Calu3 (cell line): ENCODE results near the gene IRF9. TPM values are rescaled to one million over a fixed set of nuclear protein-coding genes. Genes with fewer than 3 reads are reported as not detected.

Source experiments
- BruUV-seq: library from RNA; stranded (reverse); fragments of 400-500 nt; replicated peaks from 2 replicates; lab custom pipeline; 2021; lab: Mats Ljungman, UMichigan
- CTCF ChIA-PET: fragments of 300-600 bp; sonication (Branson Sonifier 250); formaldehyde crosslinking; loops from one replicate; lab custom pipeline; 2022; ENCODE audit warnings: antibody characterized with exemption; lab: Charles Lee
- DNase-seq: peaks from one replicate; pipeline ENCODE4 v3.0.0; 2022
- H3K27ac Mint-ChIP-seq: one replicate; pipeline ENCODE4 v1.8.0; 2022; ENCODE audit warnings: mixed read lengths; ENCODE audit not compliant: unreplicated experiment
- H3K27me3 Mint-ChIP-seq: one replicate; pipeline ENCODE4 v1.8.0; 2022; ENCODE audit warnings: mixed read lengths; ENCODE audit not compliant: unreplicated experiment
- H3K36me3 Mint-ChIP-seq: one replicate; pipeline ENCODE4 v1.8.0; 2022; ENCODE audit warnings: mild to moderate bottlenecking, moderate library complexity, mixed read lengths; ENCODE audit not compliant: insufficient read depth, unreplicated experiment
- H3K4me1 Mint-ChIP-seq: one replicate; pipeline ENCODE4 v1.8.0; 2022; ENCODE audit warnings: mild to moderate bottlenecking, low read depth, mixed read lengths; ENCODE audit not compliant: unreplicated experiment
- H3K4me3 Mint-ChIP-seq: one replicate; pipeline ENCODE4 v1.8.0; 2022; ENCODE audit warnings: mild to moderate bottlenecking, low read depth, moderate library complexity, mixed read lengths; ENCODE audit not compliant: unreplicated experiment
- H3K9me3 Mint-ChIP-seq: one replicate; pipeline ENCODE4 v1.8.0; 2022; ENCODE audit warnings: low read depth, mixed read lengths; ENCODE audit not compliant: unreplicated experiment
- CTCF ChIP-seq: fragments of 200-600 bp; IDR thresholded peaks from one replicate; pipeline ENCODE4 v1.8.0; 2022; ENCODE audit warnings: antibody characterized with exemption; ENCODE audit not compliant: unreplicated experiment
- intact Hi-C: fragments of 100-400 bp; cut with micrococcal nuclease; formaldehyde crosslinking; loops from one replicate; pipeline ENCODE4 v1.10.0; 2022; ENCODE audit not compliant: unreplicated experiment
- total RNA-seq: library from RNA; stranded (reverse); gene quantifications from 2 replicates; pipeline ENCODE4 v1.2.3, GENCODE V29; 2022

The IRF9 gene
- total RNA-seq, 1 experiment from 2014 or later: 124 TPM

- no TSS peak for BruUV-seq
- H3K27ac Mint-ChIP-seq: no peak overlapping the region
- intact Hi-C loops: no loop called here
- H3K9me3 Mint-ChIP-seq: no peaks in the 10 kb centered on the region
- DNase-seq: no peak
- no peak overlapping the region for H3K4me3 Mint-ChIP-seq
- TF ChIP-seq CTCF: no peak
- H3K27me3 Mint-ChIP-seq: no peaks in the 10 kb centered on the region
- CTCF ChIA-PET: no interaction called here
- H3K4me1 Mint-ChIP-seq: no peaks in the 10 kb centered on the region
- peaks cover 23% of the 10 kb centered on the region for H3K36me3 Mint-ChIP-seq
These were observed 37.3 kb upstream of the IRF9 start for GRCh38 chr14:24123424-24124417.

- no peak overlapping the region for H3K27ac Mint-ChIP-seq
- no peaks in the 10 kb centered on the region for H3K27me3 Mint-ChIP-seq
- no peaks in the 10 kb centered on the region for H3K4me1 Mint-ChIP-seq
- H3K4me3 Mint-ChIP-seq: no peak overlapping the region
- DNase-seq: no peak
- CTCF ChIA-PET: interaction anchor here (0.6 to 0.7 kb wide), 2 partner anchors 82 to 115 kb away, joined by 4 to 6 read pairs; no protein-coding TSS in a partner anchor
- no peaks in the 10 kb centered on the region for H3K9me3 Mint-ChIP-seq
- intact Hi-C loops: no loop called here
- H3K36me3 Mint-ChIP-seq: peaks cover 13% of the 10 kb centered on the region
- no TSS peak for BruUV-seq
- no peak for TF ChIP-seq CTCF
These were observed 34.1 kb upstream of the IRF9 start for GRCh38 chr14:24126939-24127338.

GRCh38 chr14:24127673-24128072 is 33.4 kb upstream of the IRF9 start:
- no peak for DNase-seq
- intact Hi-C loops: no loop called here
- Mint-ChIP-seq H3K27me3 (no peaks in the 10 kb centered on the region), H3K36me3 (peaks cover 13% of the 10 kb centered on the region), H3K4me3 (no peak overlapping the region), H3K9me3 (no peaks in the 10 kb centered on the region), H3K4me1 (no peaks in the 10 kb centered on the region), H3K27ac (no peak overlapping the region)
- TF ChIP-seq CTCF: no peak
- no TSS peak for BruUV-seq
- CTCF ChIA-PET: no interaction called here

- TF ChIP-seq CTCF: no peak
- BruUV-seq: no TSS peak
- Mint-ChIP-seq H3K9me3 (no peaks in the 10 kb centered on the region), H3K4me3 (no peak overlapping the region), H3K36me3 (peaks cover 4% of the 10 kb centered on the region), H3K4me1 (no peaks in the 10 kb centered on the region), H3K27me3 (no peaks in the 10 kb centered on the region), H3K27ac (no peak overlapping the region)
- CTCF ChIA-PET: no interaction called here
- intact Hi-C loops: no loop called here
- DNase-seq: no peak
These were observed 31.6 kb upstream of the IRF9 start for GRCh38 chr14:24129410-24129998.
